Subcutaneous abdominal adipose tissue (tissue), 5 donors: ENCODE results near the gene BCHE.
"Not testable (repeated sequence)": the region's sequence is repeated elsewhere in the genome, so short reads cannot be mapped to it uniquely, and the experiment has no call there.

Experiments used
- H3K27ac ChIP-seq: one replicate; pipeline ENCODE4 v1.7.0; 2013; ENCODE audit warnings: low read depth, mild to moderate bottlenecking, inconsistent platforms, low read length, moderate library complexity
- H3K27me3 ChIP-seq, 5 donors: one replicate each; pipeline ENCODE4 v1.7.0; 2013; ENCODE audit warnings: low read length in 5 of 5, inconsistent platforms in 1 of 5; ENCODE audit not compliant: control insufficient read depth in 5 of 5, insufficient read depth in 4 of 5
- H3K36me3 ChIP-seq, 5 donors: one replicate each; pipeline ENCODE4 v1.7.0; 2013; ENCODE audit warnings: low read length in 5 of 5; ENCODE audit not compliant: control insufficient read depth in 5 of 5, insufficient read depth in 5 of 5
- H3K4me1 ChIP-seq, 5 donors: one replicate each; pipeline ENCODE4 v1.7.0; 2013; ENCODE audit warnings: low read length in 5 of 5, mild to moderate bottlenecking in 3 of 5, moderate library complexity in 1 of 5; ENCODE audit not compliant: control insufficient read depth in 5 of 5, insufficient read depth in 5 of 5
- H3K4me3 ChIP-seq, 5 donors: one replicate each; pipeline ENCODE4 v1.7.0; 2013; ENCODE audit warnings: low read length in 5 of 5, low read depth in 1 of 5
- H3K9ac ChIP-seq, 5 donors: one replicate each; pipeline ENCODE4 v1.7.0; 2013; ENCODE audit warnings: low read length in 5 of 5, mild to moderate bottlenecking in 4 of 5, moderate library complexity in 3 of 5
- H3K9me3 ChIP-seq, 5 donors: one replicate each; pipeline ENCODE4 v1.7.0; 2013; ENCODE audit warnings: low read length in 5 of 5; ENCODE audit not compliant: control insufficient read depth in 5 of 5
- donor health status: healthy.
- donor health status: healthy.
- donor health status: healthy.
- donor health status: healthy.
- donor health status: healthy.

The BCHE gene

GRCh38 chr3:165820671-165821123 is 16.5 kb downstream of the BCHE start:
- no peak overlapping the region for H3K27ac ChIP-seq
- no peaks in the 10 kb centered on the region for H3K4me1 ChIP-seq
- H3K9me3 ChIP-seq = no peaks in the 10 kb centered on the region
- no peak overlapping the region for H3K4me3 ChIP-seq
- no peaks in the 10 kb centered on the region for H3K36me3 ChIP-seq
- H3K9ac ChIP-seq = no peak overlapping the region
- no peaks in the 10 kb centered on the region for H3K27me3 ChIP-seq

DNA sequence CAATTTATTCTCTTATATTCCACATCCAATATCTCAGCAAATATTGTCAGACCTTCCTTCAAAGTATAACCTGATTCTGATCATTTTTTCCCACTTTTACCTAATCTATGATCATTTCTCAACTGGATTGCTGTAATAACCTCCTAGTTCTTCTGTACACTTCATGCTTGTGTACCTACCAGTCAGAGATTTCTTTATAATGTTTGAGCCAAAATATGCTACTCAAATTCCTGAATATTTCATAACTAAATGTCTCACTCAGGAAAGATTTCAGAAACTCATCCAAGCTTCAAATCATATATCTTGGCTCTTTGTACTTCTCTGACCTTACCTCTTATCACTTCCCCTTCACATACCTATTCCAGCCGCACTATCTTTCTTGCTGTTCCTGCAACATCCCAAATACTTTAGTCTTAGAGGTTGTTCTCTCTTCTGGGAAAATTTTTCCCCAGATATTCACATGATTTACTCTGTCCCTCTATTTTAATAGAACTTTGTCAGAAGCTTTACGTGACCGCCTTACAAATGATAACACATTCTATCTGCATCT is 20.0 kb downstream of the BCHE start:
- H3K27me3 ChIP-seq = no peaks in the 10 kb centered on the region
- no peaks in the 10 kb centered on the region for H3K36me3 ChIP-seq
- H3K27ac ChIP-seq = no peak overlapping the region
- H3K4me3 ChIP-seq = no peak overlapping the region
- no peaks in the 10 kb centered on the region for H3K9me3 ChIP-seq
- H3K4me1 ChIP-seq = no peaks in the 10 kb centered on the region
- H3K9ac ChIP-seq = no peak overlapping the region

- no peaks in the 10 kb centered on the region for H3K9me3 ChIP-seq
- H3K9ac ChIP-seq = no peak overlapping the region
- H3K27me3 ChIP-seq = no peaks in the 10 kb centered on the region
- no peak overlapping the region for H3K4me3 ChIP-seq
- no peaks in the 10 kb centered on the region for H3K36me3 ChIP-seq
- H3K4me1 ChIP-seq = no peaks in the 10 kb centered on the region
- H3K27ac ChIP-seq = no peak overlapping the region
These were observed 21.0 kb downstream of the BCHE start for GRCh38 chr3:165816209-165816608.

DNA sequence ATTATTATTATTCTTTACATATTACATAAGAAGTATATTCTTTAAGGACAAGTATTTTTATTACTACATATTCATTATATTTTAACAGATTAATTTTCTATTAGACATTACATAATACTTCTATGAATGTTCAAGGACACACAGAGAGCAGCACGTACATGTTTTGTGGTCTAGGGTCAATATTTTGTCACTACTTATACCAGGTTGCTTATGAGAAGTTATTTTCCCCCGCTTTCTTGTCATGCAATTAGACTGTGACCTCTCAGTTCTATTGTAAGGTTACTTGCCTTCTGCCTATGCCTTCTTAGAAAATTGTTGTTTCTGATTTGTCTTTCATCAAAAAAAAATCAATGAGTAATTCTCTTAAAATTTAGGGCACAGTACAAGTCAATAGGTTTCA is 21.5 kb downstream of the BCHE start:
- Histone ChIP-seq H3K9ac (no peak overlapping the region), H3K4me3 (no peak overlapping the region), H3K4me1 (no peaks in the 10 kb centered on the region), H3K27me3 (no peaks in the 10 kb centered on the region), H3K27ac (no peak overlapping the region), H3K36me3 (no peaks in the 10 kb centered on the region), H3K9me3 (no peaks in the 10 kb centered on the region)

GRCh38 chr3:165814380-165814779 is 22.8 kb downstream of the BCHE start:
- no peaks in the 10 kb centered on the region for H3K9me3 ChIP-seq
- no peak overlapping the region for H3K9ac ChIP-seq
- no peaks in the 10 kb centered on the region for H3K4me1 ChIP-seq
- no peaks in the 10 kb centered on the region for H3K36me3 ChIP-seq
- H3K27me3 ChIP-seq = no peaks in the 10 kb centered on the region
- no peak overlapping the region for H3K27ac ChIP-seq
- H3K4me3 ChIP-seq = no peak overlapping the region

DNA sequence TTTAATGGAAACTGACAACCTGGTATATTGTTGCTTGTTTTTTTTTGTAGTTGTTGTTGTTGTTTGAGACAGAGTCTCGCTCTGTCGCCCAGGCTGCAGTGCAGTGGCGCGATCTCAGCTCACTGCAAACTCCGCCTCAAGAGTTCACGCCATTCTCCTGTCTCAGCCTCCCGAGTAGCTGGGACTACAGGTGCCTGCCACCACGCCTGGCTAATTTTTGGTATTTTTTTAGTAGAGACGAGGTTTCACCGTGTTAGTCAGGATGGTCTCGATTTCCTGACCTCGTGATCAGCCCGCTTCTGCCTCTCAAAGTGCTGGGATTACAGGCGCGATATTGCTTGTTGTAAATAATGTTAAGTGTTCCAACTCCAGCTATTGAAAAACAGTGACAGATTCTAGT is 29.3 kb downstream of the BCHE start:
- H3K4me1 ChIP-seq, H3K27me3 ChIP-seq, H3K36me3 ChIP-seq, H3K27ac ChIP-seq, H3K9ac ChIP-seq, H3K4me3 ChIP-seq, H3K9me3 ChIP-seq: not testable (repeated sequence)

DNA sequence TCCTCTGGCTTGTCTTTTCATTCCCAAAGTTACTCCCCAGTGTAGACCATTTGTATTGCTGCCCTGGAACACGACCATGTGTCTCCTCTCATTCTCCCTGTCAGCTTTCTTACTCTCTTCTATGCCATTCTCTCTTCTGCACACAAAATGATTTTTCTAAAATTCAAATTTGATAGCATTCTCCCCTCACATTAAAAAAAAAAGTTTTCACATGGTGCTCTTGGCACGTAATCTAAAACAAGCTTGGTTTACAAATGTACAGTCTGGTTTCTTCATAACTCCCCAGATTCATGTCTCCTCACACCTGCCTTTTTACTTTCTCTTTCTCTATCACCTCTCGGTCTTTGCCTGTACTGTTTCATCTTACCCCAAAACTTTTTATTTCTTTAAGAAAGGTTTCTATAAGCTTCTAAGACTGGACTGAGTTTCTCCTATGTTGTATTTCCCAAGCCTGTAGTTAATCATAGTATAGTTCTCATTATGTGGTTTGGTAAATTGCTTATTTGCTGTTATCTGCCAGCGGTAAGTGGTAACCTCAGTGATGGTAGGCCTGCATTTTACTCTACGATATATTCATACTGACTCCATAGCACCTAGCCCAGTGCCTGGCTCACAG is 31.2 kb downstream of the BCHE start:
- no peak overlapping the region for H3K4me3 ChIP-seq

GRCh38 chr3:165803471-165803870 is 33.8 kb downstream of the BCHE start:
- no peaks in the 10 kb centered on the region for H3K36me3 ChIP-seq
- H3K27ac ChIP-seq = no peak overlapping the region
- no peak overlapping the region for H3K4me3 ChIP-seq
- H3K4me1 ChIP-seq = no peaks in the 10 kb centered on the region
- H3K9ac ChIP-seq = no peak overlapping the region
- no peaks in the 10 kb centered on the region for H3K27me3 ChIP-seq
- no peaks in the 10 kb centered on the region for H3K9me3 ChIP-seq

More for the DNA sequence above, 31.2 kb downstream of the BCHE start:
- no peaks in the 10 kb centered on the region for H3K27me3 ChIP-seq
- no peaks in the 10 kb centered on the region for H3K4me1 ChIP-seq
- H3K27ac ChIP-seq = no peak overlapping the region
- H3K36me3 ChIP-seq = no peaks in the 10 kb centered on the region
- no peak overlapping the region for H3K9ac ChIP-seq
- no peaks in the 10 kb centered on the region for H3K9me3 ChIP-seq

DNA sequence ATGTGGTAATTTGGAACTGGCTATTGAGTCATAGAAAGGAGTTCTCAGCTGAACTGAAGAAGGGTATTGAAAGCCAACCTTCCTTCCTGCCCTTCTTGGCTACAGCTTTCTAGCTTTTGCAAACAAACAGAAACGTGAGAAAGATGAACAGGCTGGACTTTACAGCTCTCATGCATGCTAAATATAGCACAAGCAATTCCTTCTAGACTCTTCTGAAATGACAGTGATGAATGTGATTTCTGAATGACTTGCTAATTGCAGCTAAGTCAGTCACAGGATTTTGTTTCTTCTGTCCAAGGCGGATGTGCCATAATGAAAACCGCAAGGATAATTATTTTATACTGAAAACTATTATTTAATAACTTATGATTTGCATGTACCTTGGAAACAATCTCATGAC is 36.3 kb downstream of the BCHE start:
- Histone ChIP-seq H3K36me3 (no peaks in the 10 kb centered on the region), H3K27ac (no peak overlapping the region), H3K9ac (no peak overlapping the region), H3K27me3 (no peaks in the 10 kb centered on the region), H3K9me3 (no peaks in the 10 kb centered on the region), H3K4me1 (no peaks in the 10 kb centered on the region), H3K4me3 (no peak overlapping the region)

DNA sequence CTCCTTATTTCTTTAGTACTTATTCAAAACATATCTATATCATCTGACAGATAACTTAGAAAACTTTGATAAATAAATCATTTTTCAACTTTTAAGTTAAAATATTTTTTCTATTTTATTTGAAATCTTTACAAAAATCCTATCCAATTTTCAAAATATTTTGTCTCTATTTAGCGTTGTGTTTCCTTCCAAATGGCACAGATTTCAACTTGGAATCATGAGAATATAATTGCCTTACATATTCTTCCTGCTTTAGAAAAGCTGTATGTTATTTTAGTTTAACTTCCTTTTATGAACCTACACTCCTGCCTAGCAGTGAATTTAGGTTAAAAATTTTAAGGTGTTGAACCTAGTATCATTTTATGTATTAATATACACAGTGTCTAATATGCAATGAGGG is 38.2 kb downstream of the BCHE start:
- no peaks in the 10 kb centered on the region for H3K27me3 ChIP-seq
- H3K9ac ChIP-seq = no peak overlapping the region
- H3K27ac ChIP-seq = no peak overlapping the region
- H3K4me3 ChIP-seq = no peak overlapping the region
- H3K36me3 ChIP-seq = no peaks in the 10 kb centered on the region
- H3K9me3 ChIP-seq = no peaks in the 10 kb centered on the region
- no peaks in the 10 kb centered on the region for H3K4me1 ChIP-seq
